HepG2 (cell line): ENCODE measurements around the gene FRMPD2.

Experiments
- BRF2 ChIP-seq: sonication (generic); formaldehyde crosslinking; IDR thresholded peaks from 2 replicates; pipeline ENCODE4 v1.8.1; 2022; ENCODE audit warnings: mild to moderate bottlenecking, missing genetic modification reagents
- SETDB1 ChIP-seq: sonication (generic); formaldehyde crosslinking; IDR thresholded peaks from 2 replicates; pipeline ENCODE4 v1.5.1; 2020; ENCODE audit warnings: missing genetic modification reagents, mild to moderate bottlenecking, borderline replicate concordance
- ZNF292 ChIP-seq: sonication (generic); formaldehyde crosslinking; IDR thresholded peaks from 2 replicates; pipeline ENCODE4 v1.8.1; 2022; ENCODE audit warnings: mild to moderate bottlenecking, low read depth, missing genetic modification reagents, borderline replicate concordance

GRCh38 chr10:48271047-48271730 is 3.3 kb downstream of the FRMPD2 start:
- no peak for TF ChIP-seq SETDB1 (CRISPR knock-in tag)
- TF ChIP-seq ZNF292, result no peak
- no peak for TF ChIP-seq BRF2
